Breast epithelium (tissue), 4 donors: ENCODE data around the gene CR1. TPM values are rescaled to one million over a fixed set of nuclear protein-coding genes. Genes with fewer than 3 reads are reported as not detected.
"Not testable (repeated sequence)": the region's sequence is repeated elsewhere in the genome, so short reads cannot be mapped to it uniquely, and the experiment has no call there.

Experiments
- DNase-seq, 2 donors: peaks; one replicate each; pipeline ENCODE4 v3.0.0-alpha.2; 2019; ENCODE audit warnings: low spot score in 2 of 2
- H3K27ac ChIP-seq, 2 donors: fragments of 200-600 bp; sonication (generic) in 1 of 2; one replicate each; pipeline ENCODE4 v1.5.1; 2016 to 2019; ENCODE audit warnings: mild to moderate bottlenecking in 1 of 2
- H3K27me3 ChIP-seq, 2 donors: fragments of 200-600 bp; sonication (generic) in 1 of 2; one replicate each; pipeline versions ENCODE4 v1.5.1 to v1.6.0; 2017 to 2019; ENCODE audit warnings: control low read depth in 1 of 2, mild to moderate bottlenecking in 1 of 2
- H3K36me3 ChIP-seq: fragments of 200-600 bp; one replicate; pipeline ENCODE4 v1.5.1; 2019
- H3K4me1 ChIP-seq, 2 donors: fragments of 200-600 bp; sonication (generic); one replicate each; pipeline ENCODE4 v1.5.1; 2016 to 2019; ENCODE audit warnings: control low read depth in 1 of 2
- H3K4me3 ChIP-seq, 3 donors: fragments of 200-600 bp; sonication (generic); 1 replicate in 2 of 3; 2 replicates in 1 of 3; pipeline ENCODE4 v1.5.1; 2016 to 2019; ENCODE audit warnings: mild to moderate bottlenecking in 3 of 3, moderate library complexity in 2 of 3
- H3K9me3 ChIP-seq, 2 donors: fragments of 200-600 bp; sonication (generic) in 1 of 2; one replicate each; pipeline ENCODE4 v1.5.1; 2016 to 2019; ENCODE audit warnings: control low read depth in 1 of 2
- CTCF ChIP-seq, 3 donors: fragments of 450-650 bp; IDR thresholded peaks; one replicate each; pipeline ENCODE4 v1.5.1; 2016 to 2017; ENCODE audit warnings: antibody characterized with exemption in 3 of 3, mild to moderate bottlenecking in 3 of 3, moderate library complexity in 3 of 3
- POLR2A ChIP-seq: fragments of 450-650 bp; IDR thresholded peaks from one replicate; pipeline ENCODE4 v1.6.1; 2016; ENCODE audit warnings: antibody characterized with exemption, mild to moderate bottlenecking, moderate library complexity
- POLR2AphosphoS5 ChIP-seq, 3 donors: sonication (generic); formaldehyde crosslinking; IDR thresholded peaks; one replicate each; pipeline ENCODE4 v1.6.1; 2017; ENCODE audit warnings: antibody characterized with exemption in 3 of 3
- intact Hi-C: fragments of 100-400 bp; cut with DNase I; formaldehyde crosslinking; loops from one replicate; pipeline ENCODE4 v1.15.1; 2023; ENCODE audit warnings: low total_unique reads
- total RNA-seq, 3 donors: library from RNA; depleted of rRNA; stranded (reverse); fragments of >200 nt; gene quantifications; one replicate each; pipeline ENCODE4 v1.1.0, GENCODE V29; 2016

Gene CR1
- total RNA-seq, 3 donors from 2014 or later, result 2.0 to 14.7 (median 3.7) TPM

GRCh38 chr1:207649865-207650580 lies 154.1 kb downstream of the CR1 start:
- intact Hi-C loops, result no loop called here
- Histone ChIP-seq H3K27me3 (no peaks in the 10 kb centered on the region), H3K27ac (no peak overlapping the region), H3K36me3 (no peaks in the 10 kb centered on the region), H3K4me1 (no peaks in the 10 kb centered on the region), H3K9me3 (no peaks in the 10 kb centered on the region), H3K4me3 (no peak overlapping the region)
- no peak for TF ChIP-seq CTCF (IDR thresholded peaks at IDR 0.05)
- no peak for TF ChIP-seq POLR2AphosphoS5 (IDR thresholded peaks at IDR 0.05)
- TF ChIP-seq POLR2A, result no peak
- DNase-seq, result no peak

GRCh38 chr1:207651583-207651982 lies 155.6 kb downstream of the CR1 start:
- H3K36me3 ChIP-seq, result no peaks in the 10 kb centered on the region
- H3K4me3 ChIP-seq, result no peak overlapping the region
- intact Hi-C loops, result no loop called here
- no peak overlapping the region for H3K27ac ChIP-seq
- H3K9me3 ChIP-seq, result no peaks in the 10 kb centered on the region
- TF ChIP-seq POLR2AphosphoS5 (IDR thresholded peaks at IDR 0.05), result no peak
- no peak for TF ChIP-seq CTCF (IDR thresholded peaks at IDR 0.05)
- no peak for TF ChIP-seq POLR2A
- no peaks in the 10 kb centered on the region for H3K27me3 ChIP-seq
- DNase-seq, result no peak
- no peaks in the 10 kb centered on the region for H3K4me1 ChIP-seq

- Histone ChIP-seq H3K4me1 (no peaks in the 10 kb centered on the region), H3K27me3 (peaks cover 0 to 4% of the 10 kb centered on the region in 2 donors), H3K9me3 (no peaks in the 10 kb centered on the region), H3K36me3 (no peaks in the 10 kb centered on the region), H3K4me3 (no peak overlapping the region), H3K27ac (no peak overlapping the region)
- no peak for TF ChIP-seq POLR2AphosphoS5 (IDR thresholded peaks at IDR 0.05)
- peak in 1 of 3 donors; percentile 7 for TF ChIP-seq CTCF (IDR thresholded peaks at IDR 0.05)
- no peak for TF ChIP-seq POLR2A
- intact Hi-C loops, result no loop called here
- no peak for DNase-seq
Observed at GRCh38 chr1:207654320-207654719, 158.4 kb downstream of the CR1 start.

GRCh38 chr1:207658408-207658807 lies 162.5 kb downstream of the CR1 start:
- Histone ChIP-seq H3K4me3 (no peak overlapping the region), H3K27me3 (peaks cover 0 to 4% of the 10 kb centered on the region in 2 donors), H3K4me1 (no peaks in the 10 kb centered on the region), H3K9me3 (no peaks in the 10 kb centered on the region), H3K27ac (no peak overlapping the region), H3K36me3 (no peaks in the 10 kb centered on the region)
- no peak for DNase-seq
- intact Hi-C loops, result no loop called here
- TF ChIP-seq POLR2A, result no peak

- TF ChIP-seq POLR2A, result no peak
- H3K9me3 ChIP-seq, result no peaks in the 10 kb centered on the region
- intact Hi-C loops, result no loop called here
- no peaks in the 10 kb centered on the region for H3K4me1 ChIP-seq
- no peak overlapping the region for H3K27ac ChIP-seq
- H3K27me3 ChIP-seq, result peaks cover 0 to 4% of the 10 kb centered on the region in 2 donors
- no peak overlapping the region for H3K4me3 ChIP-seq
- H3K36me3 ChIP-seq, result no peaks in the 10 kb centered on the region
- no peak for DNase-seq
Observed at GRCh38 chr1:207658904-207659485, 163.0 kb downstream of the CR1 start.

GRCh38 chr1:207659545-207660153 lies 163.7 kb downstream of the CR1 start:
- no peaks in the 10 kb centered on the region for H3K36me3 ChIP-seq
- TF ChIP-seq POLR2A (no peak), POLR2AphosphoS5 (IDR thresholded peaks at IDR 0.05) (no peak), CTCF (IDR thresholded peaks at IDR 0.05) (no peak)
- intact Hi-C loops, result no loop called here

GRCh38 chr1:207661420-207661819 lies 165.5 kb downstream of the CR1 start:
- H3K4me3 ChIP-seq, DNase-seq, H3K27ac ChIP-seq, intact Hi-C loops, H3K4me1 ChIP-seq, H3K36me3 ChIP-seq, H3K9me3 ChIP-seq: not testable (repeated sequence)
- H3K27me3 ChIP-seq, result peaks cover 0 to 11% of the 10 kb centered on the region in 2 donors

More at GRCh38 chr1:207659545-207660153, 163.7 kb downstream of the CR1 start:
- Histone ChIP-seq H3K4me3 (no peak overlapping the region), H3K27me3 (peaks cover 0 to 4% of the 10 kb centered on the region in 2 donors), H3K9me3 (no peaks in the 10 kb centered on the region), H3K27ac (no peak overlapping the region), H3K4me1 (no peaks in the 10 kb centered on the region)
- no peak for DNase-seq
